ENCODE measurements around the gene FAM168A.
"Not testable (repeated sequence)": the region's sequence is repeated elsewhere in the genome, so short reads cannot be mapped to it uniquely, and the experiment has no call there.

The FAM168A gene

GRCh38 chr11:73513707-73514106 is 84.2 kb downstream of the FAM168A start:
- no peak for DNase-seq

GRCh38 chr11:73510877-73511276 is 87.0 kb downstream of the FAM168A start:
- DNase-seq, result no peak

- DNase-seq, result no peak
Measured at GRCh38 chr11:73510106-73510505, 87.8 kb downstream of the FAM168A start.

- DNase-seq, result no peak
Measured at GRCh38 chr11:73509188-73509587, 88.7 kb downstream of the FAM168A start.

GRCh38 chr11:73508243-73509176 is 89.4 kb downstream of the FAM168A start:
- DNase-seq, result no peak

- no peak for DNase-seq
Measured at GRCh38 chr11:73507086-73507485, 90.8 kb downstream of the FAM168A start.

- DNase-seq, result no peak
Measured at GRCh38 chr11:73506038-73506437, 91.9 kb downstream of the FAM168A start.

- no peak for DNase-seq
Measured at GRCh38 chr11:73498343-73498742, 99.6 kb downstream of the FAM168A start.

- DNase-seq, result no peak
Measured at GRCh38 chr11:73496134-73496533, 101.8 kb downstream of the FAM168A start.

- DNase-seq, result no peak
Measured at GRCh38 chr11:73495731-73496130, 102.2 kb downstream of the FAM168A start.

GRCh38 chr11:73493956-73494598 is 103.8 kb downstream of the FAM168A start:
- DNase-seq, result no peak

GRCh38 chr11:73481626-73482025 is 116.3 kb downstream of the FAM168A start:
- DNase-seq, result no peak

- DNase-seq, result no peak
Measured at GRCh38 chr11:73480677-73481076, 117.2 kb downstream of the FAM168A start.

GRCh38 chr11:73478737-73479347 is 119.1 kb downstream of the FAM168A start:
- no peak for DNase-seq

- no peak for DNase-seq
Measured at GRCh38 chr11:73477518-73477917, 120.4 kb downstream of the FAM168A start.

GRCh38 chr11:73475549-73476095 is 122.3 kb downstream of the FAM168A start:
- no peak for DNase-seq

- no peak for DNase-seq
Measured at GRCh38 chr11:73473252-73473651, 124.7 kb downstream of the FAM168A start.

GRCh38 chr11:73470036-73470612 is 127.8 kb downstream of the FAM168A start:
- not testable (repeated sequence) for DNase-seq

GRCh38 chr11:73469401-73469800 is 128.5 kb downstream of the FAM168A start:
- no peak for DNase-seq

GRCh38 chr11:73468590-73469161 is 129.2 kb downstream of the FAM168A start:
- no peak for DNase-seq

GRCh38 chr11:73467505-73467904 is 130.4 kb downstream of the FAM168A start:
- DNase-seq, result no peak

GRCh38 chr11:73466643-73467042 is 131.3 kb downstream of the FAM168A start:
- DNase-seq, result no peak

GRCh38 chr11:73465871-73466270 is 132.0 kb downstream of the FAM168A start:
- DNase-seq, result no peak

All from activated CD4-positive, alpha-beta T cell treated with anti-CD3 and anti-CD28 coated beads, Interleukin-2, amount 50 U/mL, for 4 hours (primary cell).